HEK293 (cell line): ENCODE measurements around the gene ZNF423.

Experiments
- KLF9 ChIP-seq: fragments of 450-650 bp; formaldehyde crosslinking; IDR thresholded peaks from 2 replicates; pipeline ENCODE4 v1.5.1; 2016; ENCODE audit warnings: missing biosample characterization, missing genetic modification characterization, low read depth
- PBX3 ChIP-seq: sonication (generic); formaldehyde crosslinking; IDR thresholded peaks from 2 replicates; pipeline ENCODE4 v1.8.1; 2022; ENCODE audit warnings: mild to moderate bottlenecking, moderate library complexity, missing genetic modification reagents
- REST ChIP-seq: fragments of 450-650 bp; formaldehyde crosslinking; IDR thresholded peaks from 2 replicates; pipeline ENCODE4 v1.5.1; 2016; ENCODE audit warnings: missing biosample characterization, missing genetic modification characterization
- ZBTB11 ChIP-seq: fragments of 450-650 bp; formaldehyde crosslinking; conservative IDR thresholded peaks from 2 replicates; pipeline ENCODE4 v1.5.1; 2016; ENCODE audit warnings: low read depth, missing biosample characterization, missing genetic modification characterization
- ZBTB21 ChIP-seq: fragments of 450-650 bp; formaldehyde crosslinking; IDR thresholded peaks from 2 replicates; pipeline ENCODE4 v1.5.1; 2017; ENCODE audit warnings: missing biosample characterization, missing genetic modification characterization
- ZNF10 ChIP-seq: fragments of 450-650 bp; formaldehyde crosslinking; IDR thresholded peaks from 2 replicates; pipeline ENCODE4 v1.5.1; 2017; ENCODE audit warnings: missing biosample characterization, missing genetic modification characterization
- ZNF174 ChIP-seq: fragments of 450-650 bp; formaldehyde crosslinking; IDR thresholded peaks from 2 replicates; pipeline ENCODE4 v1.5.0; 2017; ENCODE audit warnings: missing biosample characterization, mild to moderate bottlenecking, missing genetic modification characterization
- ZNF280C ChIP-seq: fragments of 450-650 bp; formaldehyde crosslinking; IDR thresholded peaks from 2 replicates; pipeline ENCODE4 v1.5.1; 2016; ENCODE audit warnings: missing biosample characterization, missing genetic modification characterization
- ZNF324 ChIP-seq: fragments of 450-650 bp; formaldehyde crosslinking; IDR thresholded peaks from 2 replicates; pipeline ENCODE4 v1.5.1; 2016; ENCODE audit warnings: missing biosample characterization, missing genetic modification characterization
- ZNF776 ChIP-seq: fragments of 450-650 bp; formaldehyde crosslinking; IDR thresholded peaks from 2 replicates; pipeline ENCODE4 v1.5.0; 2017; ENCODE audit warnings: missing biosample characterization, missing genetic modification characterization, borderline replicate concordance
- ZNF785 ChIP-seq: fragments of 450-650 bp; formaldehyde crosslinking; IDR thresholded peaks from 2 replicates; pipeline ENCODE4 v1.5.1; 2016; ENCODE audit warnings: missing biosample characterization, missing genetic modification characterization
- TF ChIP-seq, protein P1 (sequence below): fragments of 450-650 bp; formaldehyde crosslinking; IDR thresholded peaks from 2 replicates; pipeline ENCODE4 v1.5.1; 2016; ENCODE audit warnings: missing biosample characterization, missing genetic modification characterization

DNA sequence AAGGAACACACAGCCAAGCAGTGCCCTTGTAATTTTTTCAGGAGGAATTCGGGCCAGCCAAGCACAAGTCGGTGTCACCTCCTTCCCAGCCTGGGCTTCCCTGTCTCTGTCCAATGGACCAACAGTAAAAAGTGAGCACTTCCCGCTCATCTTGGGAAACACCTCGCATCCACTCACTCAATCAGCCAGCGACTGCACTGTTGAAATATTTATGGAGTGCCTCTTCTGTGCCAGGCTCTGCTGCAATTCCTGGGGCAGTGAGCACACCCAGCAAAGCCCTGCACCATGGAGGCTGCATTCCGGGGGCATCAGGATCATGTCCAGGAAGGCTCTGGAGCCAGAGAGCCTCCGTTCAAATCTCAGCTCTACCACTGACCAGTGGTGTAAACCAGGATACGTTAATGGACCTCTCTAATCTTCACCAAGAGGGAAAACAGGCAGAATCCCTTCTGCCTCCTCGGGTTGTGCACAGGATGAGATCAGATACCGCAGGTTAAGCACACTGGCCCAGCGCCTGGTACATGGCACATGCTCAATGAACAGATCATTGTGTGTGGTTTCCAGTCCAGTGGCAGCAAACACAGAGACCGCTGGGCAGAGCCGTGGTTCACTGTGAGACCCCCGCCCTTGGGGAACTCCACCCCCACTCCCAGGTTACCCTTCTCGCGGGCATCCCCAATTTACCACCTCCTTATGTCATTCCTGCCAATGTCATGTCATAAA, 194.3 kb downstream of the ZNF423 start:
- no peak for TF ChIP-seq ZNF174 (tag by site-specific recombination)
- no peak for TF ChIP-seq REST
- TF ChIP-seq, protein P1, sequence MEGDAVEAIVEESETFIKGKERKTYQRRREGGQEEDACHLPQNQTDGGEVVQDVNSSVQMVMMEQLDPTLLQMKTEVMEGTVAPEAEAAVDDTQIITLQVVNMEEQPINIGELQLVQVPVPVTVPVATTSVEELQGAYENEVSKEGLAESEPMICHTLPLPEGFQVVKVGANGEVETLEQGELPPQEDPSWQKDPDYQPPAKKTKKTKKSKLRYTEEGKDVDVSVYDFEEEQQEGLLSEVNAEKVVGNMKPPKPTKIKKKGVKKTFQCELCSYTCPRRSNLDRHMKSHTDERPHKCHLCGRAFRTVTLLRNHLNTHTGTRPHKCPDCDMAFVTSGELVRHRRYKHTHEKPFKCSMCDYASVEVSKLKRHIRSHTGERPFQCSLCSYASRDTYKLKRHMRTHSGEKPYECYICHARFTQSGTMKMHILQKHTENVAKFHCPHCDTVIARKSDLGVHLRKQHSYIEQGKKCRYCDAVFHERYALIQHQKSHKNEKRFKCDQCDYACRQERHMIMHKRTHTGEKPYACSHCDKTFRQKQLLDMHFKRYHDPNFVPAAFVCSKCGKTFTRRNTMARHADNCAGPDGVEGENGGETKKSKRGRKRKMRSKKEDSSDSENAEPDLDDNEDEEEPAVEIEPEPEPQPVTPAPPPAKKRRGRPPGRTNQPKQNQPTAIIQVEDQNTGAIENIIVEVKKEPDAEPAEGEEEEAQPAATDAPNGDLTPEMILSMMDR, result no peak
- TF ChIP-seq ZNF324 (tag by site-specific recombination), result no peak
- TF ChIP-seq ZNF280C (tag by site-specific recombination), result no peak
- TF ChIP-seq KLF9 (tag by site-specific recombination), result no peak
- no peak for TF ChIP-seq PBX3
- no peak for TF ChIP-seq ZBTB21 (tag by site-specific recombination)
- TF ChIP-seq ZNF776 (tag by site-specific recombination), result no peak
- TF ChIP-seq ZNF10 (tag by site-specific recombination), result no peak
- TF ChIP-seq ZNF785 (tag by site-specific recombination), result no peak
- no peak for TF ChIP-seq ZBTB11
